Fibroblast of mammary gland (primary cell): ENCODE data around the gene ZNF501.

Experiments
- DNase-seq: peaks from one replicate; pipeline ENCODE4 v3.0.0-alpha.2; 2010; ENCODE audit warnings: low read depth
- H3K4me3 ChIP-seq: 2 replicates; pipeline ENCODE4 v1.5.1; 2011; ENCODE audit warnings: low read depth, mild to moderate bottlenecking, low read length, moderate library complexity; ENCODE audit not compliant: control insufficient read depth
- TF ChIP-seq, protein P1 (sequence below): conservative IDR thresholded peaks from 2 replicates; pipeline ENCODE4 v1.5.1; 2011; ENCODE audit warnings: low read depth, low read length, inconsistent platforms; ENCODE audit not compliant: control insufficient read depth, insufficient read depth

Gene ZNF501

GRCh38 chr3:44729384-44729910, at the start of gene ZNF501:
Gene ZNF501 (plus strand): TSS chr3:44729635. CDS start chr3:44734422, 4,787 bp downstream.
- TF ChIP-seq, protein P1, sequence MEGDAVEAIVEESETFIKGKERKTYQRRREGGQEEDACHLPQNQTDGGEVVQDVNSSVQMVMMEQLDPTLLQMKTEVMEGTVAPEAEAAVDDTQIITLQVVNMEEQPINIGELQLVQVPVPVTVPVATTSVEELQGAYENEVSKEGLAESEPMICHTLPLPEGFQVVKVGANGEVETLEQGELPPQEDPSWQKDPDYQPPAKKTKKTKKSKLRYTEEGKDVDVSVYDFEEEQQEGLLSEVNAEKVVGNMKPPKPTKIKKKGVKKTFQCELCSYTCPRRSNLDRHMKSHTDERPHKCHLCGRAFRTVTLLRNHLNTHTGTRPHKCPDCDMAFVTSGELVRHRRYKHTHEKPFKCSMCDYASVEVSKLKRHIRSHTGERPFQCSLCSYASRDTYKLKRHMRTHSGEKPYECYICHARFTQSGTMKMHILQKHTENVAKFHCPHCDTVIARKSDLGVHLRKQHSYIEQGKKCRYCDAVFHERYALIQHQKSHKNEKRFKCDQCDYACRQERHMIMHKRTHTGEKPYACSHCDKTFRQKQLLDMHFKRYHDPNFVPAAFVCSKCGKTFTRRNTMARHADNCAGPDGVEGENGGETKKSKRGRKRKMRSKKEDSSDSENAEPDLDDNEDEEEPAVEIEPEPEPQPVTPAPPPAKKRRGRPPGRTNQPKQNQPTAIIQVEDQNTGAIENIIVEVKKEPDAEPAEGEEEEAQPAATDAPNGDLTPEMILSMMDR = no peak
- H3K4me3 ChIP-seq = peak within 1 kb of the TSS; percentile 82

GRCh38 chr3:44680921-44681455, 48.4 kb upstream of the ZNF501 start:
- DNase-seq = no peak
- TF ChIP-seq, protein P1 = no peak

More at GRCh38 chr3:44729384-44729910, at the start of gene ZNF501:
- peak; percentile 94 for DNase-seq

GRCh38 chr3:44682182-44682896, 47.1 kb upstream of the ZNF501 start:
- no peak overlapping the region for H3K4me3 ChIP-seq
- TF ChIP-seq, protein P1 = no peak
- DNase-seq = peak; percentile 5

More at GRCh38 chr3:44680921-44681455, 48.4 kb upstream of the ZNF501 start:
- H3K4me3 ChIP-seq = no peak overlapping the region

DNA sequence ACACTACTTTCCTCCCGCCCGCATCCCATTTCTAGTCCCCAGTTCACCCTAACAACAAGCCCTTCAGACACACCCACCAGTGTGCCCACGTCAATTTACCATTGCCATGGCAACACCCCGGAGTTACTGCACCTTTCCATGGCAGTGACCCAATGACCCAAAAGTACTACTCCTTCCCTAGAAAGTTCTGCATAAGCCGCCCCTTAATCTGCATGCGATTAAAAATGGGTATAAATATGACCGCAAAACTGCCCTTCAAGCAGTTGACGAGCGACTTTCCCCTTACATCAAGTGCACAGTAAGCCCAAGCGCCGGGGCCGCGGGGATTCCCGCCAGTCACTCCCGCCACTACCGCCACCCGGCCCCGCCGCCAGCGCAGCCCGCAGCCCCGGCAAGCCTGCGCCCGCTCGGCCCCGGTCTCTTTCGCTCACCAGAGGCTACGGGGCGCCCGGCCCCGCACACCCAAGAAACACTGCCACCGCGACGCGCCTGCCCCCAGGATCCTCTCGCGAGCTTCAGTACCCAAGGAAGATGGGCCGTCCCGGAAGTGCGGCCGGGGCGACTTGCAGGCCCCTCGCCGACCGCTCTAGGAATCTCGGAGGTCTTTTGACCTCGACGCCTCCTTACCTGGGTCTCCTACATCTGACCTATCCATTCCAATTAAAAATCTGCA, 44.2 kb upstream of the ZNF501 start:
- TF ChIP-seq, protein P1 = no peak
- peak; percentile 84 for DNase-seq
- H3K4me3 ChIP-seq = peak overlapping the region; percentile 61

- no peak overlapping the region for H3K4me3 ChIP-seq
- TF ChIP-seq, protein P1 = no peak
These were observed 41.5 kb upstream of the ZNF501 start for GRCh38 chr3:44687898-44688297.

GRCh38 chr3:44712455-44713075, 16.9 kb upstream of the ZNF501 start, which contains the start of gene ZNF502:
Gene ZNF502 (plus strand): TSS chr3:44712660. CDS start chr3:44720262, 7,602 bp downstream.
- peak within 1 kb of the TSS; percentile 81 for H3K4me3 ChIP-seq
- DNase-seq = peak; percentile 89
- TF ChIP-seq, protein P1 = peak; percentile 25

More at GRCh38 chr3:44687898-44688297, 41.5 kb upstream of the ZNF501 start:
- no peak for DNase-seq
